CD4-positive, alpha-beta T cell treated with Interleukin-10 for 1 hour (primary cell): ENCODE data around the gene KRT6B.
"Not testable (repeated sequence)": the region's sequence is repeated elsewhere in the genome, so short reads cannot be mapped to it uniquely, and the experiment has no call there.

Experiments
- DNase-seq: peaks from one replicate; pipeline ENCODE4 v3.0.0-alpha.2; 2020

The KRT6B gene

GRCh38 chr12:52464897-52465296, 13.0 kb upstream of the KRT6B start:
- DNase-seq = no peak

- DNase-seq = no peak
These were observed 9.7 kb upstream of the KRT6B start for GRCh38 chr12:52461693-52462092.

GRCh38 chr12:52458861-52459260, 6.9 kb upstream of the KRT6B start:
- no peak for DNase-seq

GRCh38 chr12:52455821-52456220, 3.9 kb upstream of the KRT6B start:
- no peak for DNase-seq

GRCh38 chr12:52454411-52455201, 2.7 kb upstream of the KRT6B start:
- DNase-seq = no peak

- DNase-seq = no peak
These were observed 3.7 kb downstream of the KRT6B start for GRCh38 chr12:52448228-52448627.

- DNase-seq = not testable (repeated sequence)
These were observed 4.8 kb downstream of the KRT6B start for GRCh38 chr12:52447196-52447595.

- no peak for DNase-seq
These were observed 5.4 kb downstream of the KRT6B start for GRCh38 chr12:52446367-52447045.

GRCh38 chr12:52445876-52446275, 6.1 kb downstream of the KRT6B start:
- no peak for DNase-seq

GRCh38 chr12:52444647-52445595, 7.0 kb downstream of the KRT6B start:
- DNase-seq = no peak

- DNase-seq = no peak
These were observed 8.0 kb downstream of the KRT6B start for GRCh38 chr12:52443966-52444365.

GRCh38 chr12:52442600-52443061, 9.3 kb downstream of the KRT6B start:
- DNase-seq = no peak

- DNase-seq = no peak
These were observed 10.5 kb downstream of the KRT6B start for GRCh38 chr12:52441320-52441911.

- no peak for DNase-seq
These were observed 11.1 kb downstream of the KRT6B start for GRCh38 chr12:52440821-52441319.

GRCh38 chr12:52439845-52440244, 12.1 kb downstream of the KRT6B start:
- DNase-seq = no peak

- no peak for DNase-seq
These were observed 12.5 kb downstream of the KRT6B start for GRCh38 chr12:52439420-52439819.

GRCh38 chr12:52438305-52439301, 13.3 kb downstream of the KRT6B start:
- DNase-seq = no peak

GRCh38 chr12:52437508-52437907, 14.4 kb downstream of the KRT6B start:
- DNase-seq = no peak

GRCh38 chr12:52436828-52437474, 15.0 kb downstream of the KRT6B start:
- DNase-seq = no peak

- no peak for DNase-seq
These were observed 15.7 kb downstream of the KRT6B start for GRCh38 chr12:52436000-52436827.
